A673 (cell line): Measurements from ENCODE around the gene KIAA0232.

Source experiments
- CTCF ChIP-seq: fragments of 300-800, 200-600 bp; sonication (generic); conservative IDR thresholded peaks from 2 replicates; pipeline ENCODE4 v1.5.1; 2017; ENCODE audit warnings: low read depth, mild to moderate bottlenecking, antibody characterized with exemption, low read length, moderate library complexity, mixed read lengths
- EZH2 ChIP-seq: fragments of 200-600 bp; sonication (generic); IDR thresholded peaks from 2 replicates; pipeline ENCODE4 v1.6.1; 2017; ENCODE audit warnings: borderline replicate concordance, low read depth, mild to moderate bottlenecking, mixed read lengths, antibody characterized with exemption, low read length; ENCODE audit not compliant: poor library complexity, severe bottlenecking

DNA sequence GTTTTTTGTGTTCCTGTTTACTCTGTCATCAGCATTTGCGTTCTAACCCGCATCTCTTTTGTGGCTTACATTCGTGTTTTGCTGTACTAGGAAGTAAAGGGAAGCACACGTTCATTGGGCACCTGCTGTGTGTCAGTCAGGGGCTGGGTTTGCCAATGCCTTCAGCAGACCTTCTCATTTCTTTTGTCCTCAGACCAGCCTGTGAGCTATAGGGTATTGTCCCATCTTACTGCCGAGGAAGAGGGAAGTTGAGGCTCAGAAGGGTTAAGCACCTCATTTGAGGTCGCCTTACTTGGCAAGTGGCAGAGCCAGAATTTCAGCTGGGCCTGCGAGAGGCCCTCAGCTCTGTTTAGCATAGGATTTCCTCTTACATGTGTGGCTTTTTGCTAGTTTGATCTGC lies 135.8 kb downstream of the KIAA0232 start:
- TF ChIP-seq CTCF (no peak), EZH2 (no peak)
